SIG-M5 treated with dmso at 0.1 percent for 504 hours (cell line): ENCODE data around the gene PPIL3.
A peak's percentile ranks its signal among the peaks of the same experiment; 100 is the strongest.
"Not testable (repeated sequence)": the region's sequence is repeated elsewhere in the genome, so short reads cannot be mapped to it uniquely, and the experiment has no call there.

Source experiments
- DNase-seq: peaks from one replicate; lab custom pipeline; 2025; ENCODE audit not compliant: unreplicated experiment; lab: John Stamatoyannopoulos, UW

PPIL3 gene

DNA sequence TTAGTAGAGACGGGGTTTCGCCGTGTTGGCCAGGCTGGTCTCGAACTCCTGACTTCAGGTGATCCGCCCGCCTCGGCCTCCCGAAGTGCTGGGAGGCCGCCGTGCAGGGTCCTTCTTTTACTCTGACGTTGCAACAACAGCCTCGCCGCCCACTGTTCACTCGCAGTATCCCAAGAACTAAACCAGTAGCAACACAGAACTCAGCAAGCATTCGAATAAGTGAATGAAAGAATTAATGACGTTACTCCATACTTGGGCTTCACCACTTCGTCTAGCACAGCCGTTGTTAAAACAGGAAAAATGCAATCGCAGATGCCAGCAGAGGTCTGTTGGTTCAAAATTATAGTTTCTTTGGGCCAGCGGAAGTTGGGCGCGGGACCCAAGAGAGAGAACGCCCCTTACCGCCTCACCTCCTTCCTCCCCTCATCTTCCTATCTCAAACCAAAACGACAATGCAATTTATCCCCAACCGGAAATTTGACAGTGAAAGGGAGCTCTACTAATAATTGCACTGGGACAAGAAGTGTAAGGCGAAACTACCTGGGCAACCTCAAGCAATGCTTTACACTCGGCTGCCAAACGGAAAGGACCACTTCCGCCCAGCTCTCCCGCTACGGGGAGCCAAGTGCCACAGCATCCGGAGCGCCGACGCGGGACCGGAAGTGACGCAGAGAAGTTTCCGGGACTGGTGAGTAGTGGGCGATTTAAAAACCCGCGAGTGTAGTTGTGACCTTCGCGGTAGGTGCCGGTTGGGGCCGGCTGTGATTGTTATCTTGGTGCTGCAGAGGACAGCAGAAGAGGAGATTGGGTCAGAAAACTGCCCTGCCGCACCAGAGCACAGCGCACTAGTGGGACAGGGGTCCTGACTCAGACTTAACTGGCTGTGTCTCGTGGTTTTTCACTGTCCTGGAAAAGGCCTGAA lies at the start of gene PPIL3, which contains the start of gene NIF3L1:
Gene PPIL3, minus strand, starts transcription at position 374 of the 922 bp plus-strand sequence. CDS start 1,462 bp downstream, outside the sequence.
Gene NIF3L1, plus strand, starts transcription at position 668 of the 922 bp plus-strand sequence. CDS start 2,573 bp downstream, outside the sequence.
- DNase-seq: peak; percentile 98

- peak; percentile 62 for DNase-seq
Observed at GRCh38 chr2:200930947-200931626, 42.2 kb upstream of the PPIL3 start.

GRCh38 chr2:200929334-200930249 lies 40.7 kb upstream of the PPIL3 start:
- DNase-seq: no peak

DNA sequence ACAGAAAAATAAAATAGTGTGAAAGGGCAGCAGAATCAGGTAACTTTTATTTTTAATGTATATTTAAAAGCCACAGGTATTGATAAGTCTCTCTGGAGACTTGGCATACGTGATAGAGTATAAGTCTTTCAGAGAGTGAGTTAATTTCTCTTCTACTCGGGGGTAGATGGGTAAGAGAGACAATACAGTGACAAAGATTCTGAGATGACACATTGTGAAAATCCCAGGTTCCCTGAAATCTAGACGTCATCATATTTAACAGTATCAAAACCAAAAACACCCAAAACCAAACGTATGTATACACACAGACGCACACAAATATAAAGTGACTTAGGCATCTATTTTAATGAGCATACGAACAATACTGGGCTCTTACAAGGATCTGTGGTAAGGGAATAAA lies 33.6 kb upstream of the PPIL3 start:
- DNase-seq: no peak

GRCh38 chr2:200913654-200914053 lies 24.8 kb upstream of the PPIL3 start:
- no peak for DNase-seq

GRCh38 chr2:200909958-200910357 lies 21.1 kb upstream of the PPIL3 start:
- DNase-seq: no peak

- peak; percentile 64 for DNase-seq
Observed at GRCh38 chr2:200905618-200906296, 16.9 kb upstream of the PPIL3 start.

- peak; percentile 98 for DNase-seq
Observed at GRCh38 chr2:200901459-200902072, 12.7 kb upstream of the PPIL3 start.

DNA sequence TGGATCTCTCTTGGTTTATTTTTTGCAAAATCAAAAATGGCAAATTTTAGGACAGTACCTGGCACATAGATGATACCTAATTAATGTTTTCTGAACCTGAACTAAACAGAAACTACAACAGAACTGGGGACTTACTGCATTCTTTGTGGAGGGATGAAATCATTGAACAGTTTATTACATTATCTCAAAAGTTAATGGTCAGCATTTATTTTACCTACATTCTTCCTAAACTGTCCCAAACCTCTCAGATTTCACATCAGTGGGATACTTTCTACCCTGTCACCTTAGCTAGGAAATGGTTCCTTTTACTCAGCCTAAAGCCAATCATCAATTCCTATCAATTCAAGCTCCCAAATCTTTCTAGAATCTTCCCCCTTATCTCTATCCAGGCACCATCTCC lies 10.6 kb upstream of the PPIL3 start:
- DNase-seq: no peak

DNA sequence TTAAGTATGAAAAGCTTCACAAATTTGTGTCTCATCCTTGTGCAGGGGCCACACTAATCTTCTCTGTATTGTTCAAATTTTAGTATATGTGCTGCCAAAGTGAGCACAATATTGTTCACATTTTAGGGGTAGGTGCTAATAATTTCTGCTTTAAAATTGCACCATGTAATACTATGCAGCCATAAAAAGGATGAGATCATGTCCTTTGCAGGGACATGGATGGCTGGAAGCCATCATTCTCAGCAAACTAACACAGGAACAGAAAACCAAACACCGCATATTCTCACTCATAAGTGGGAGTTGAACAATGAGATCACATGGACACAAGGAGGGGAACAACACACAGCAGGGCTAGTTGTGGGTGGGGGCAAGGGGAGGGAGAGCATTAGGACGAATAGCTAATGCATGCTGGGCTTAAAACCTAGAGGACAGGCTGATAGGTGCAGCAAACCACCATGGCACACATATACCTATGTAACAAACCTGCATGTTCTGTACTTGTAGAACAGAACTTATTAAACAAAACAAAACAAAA lies 7.1 kb downstream of the PPIL3 start:
- not testable (repeated sequence) for DNase-seq

DNA sequence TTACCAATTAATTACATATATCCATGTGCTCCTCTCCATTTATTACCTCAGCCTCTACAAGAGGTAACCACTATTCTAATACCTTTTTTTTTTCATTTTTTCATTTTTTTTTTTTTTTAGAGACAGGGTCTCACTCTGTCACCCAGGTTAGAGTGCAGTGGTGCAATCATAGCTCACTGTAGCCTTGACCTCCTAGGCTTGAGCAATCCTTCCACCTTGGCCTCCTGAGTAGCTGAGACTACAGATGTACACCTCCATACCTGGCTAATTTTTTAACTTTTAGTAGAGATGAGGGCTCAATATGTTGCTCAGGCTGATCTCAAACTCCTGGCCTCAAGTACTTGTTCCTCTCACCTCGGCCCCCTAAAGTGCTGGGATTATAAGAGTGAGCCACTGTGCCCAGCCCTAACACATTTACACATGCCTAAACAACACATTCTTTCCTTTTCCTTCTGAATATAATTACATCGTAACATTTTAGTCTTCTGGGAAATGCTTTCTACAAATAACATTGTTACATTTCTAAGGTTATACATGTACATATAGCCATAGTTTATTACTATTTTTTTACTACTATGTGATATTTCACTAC lies 10.5 kb downstream of the PPIL3 start:
- no peak for DNase-seq

GRCh38 chr2:200877443-200877842 lies 11.4 kb downstream of the PPIL3 start:
- no peak for DNase-seq

DNA sequence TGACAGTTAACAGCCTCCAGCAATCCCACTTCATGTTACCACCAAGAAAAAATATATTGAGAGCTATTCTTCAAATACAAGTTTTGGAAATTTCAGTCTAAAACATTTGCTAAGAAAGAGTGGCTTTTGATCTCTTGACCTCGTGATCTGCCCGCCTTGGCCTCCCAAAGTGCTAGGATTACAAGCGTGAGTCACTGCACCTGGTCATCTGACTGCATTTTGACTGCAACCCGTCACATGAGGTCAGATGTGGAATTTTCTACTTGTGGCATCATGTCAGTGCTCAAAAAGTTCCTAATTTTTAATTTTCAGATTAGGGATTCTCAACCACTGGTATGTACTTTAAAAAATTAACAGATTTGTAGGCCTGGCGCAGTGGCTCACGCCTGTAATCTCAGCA lies 15.3 kb downstream of the PPIL3 start:
- no peak for DNase-seq

- no peak for DNase-seq
Observed at GRCh38 chr2:200871151-200871550, 17.7 kb downstream of the PPIL3 start.

DNA sequence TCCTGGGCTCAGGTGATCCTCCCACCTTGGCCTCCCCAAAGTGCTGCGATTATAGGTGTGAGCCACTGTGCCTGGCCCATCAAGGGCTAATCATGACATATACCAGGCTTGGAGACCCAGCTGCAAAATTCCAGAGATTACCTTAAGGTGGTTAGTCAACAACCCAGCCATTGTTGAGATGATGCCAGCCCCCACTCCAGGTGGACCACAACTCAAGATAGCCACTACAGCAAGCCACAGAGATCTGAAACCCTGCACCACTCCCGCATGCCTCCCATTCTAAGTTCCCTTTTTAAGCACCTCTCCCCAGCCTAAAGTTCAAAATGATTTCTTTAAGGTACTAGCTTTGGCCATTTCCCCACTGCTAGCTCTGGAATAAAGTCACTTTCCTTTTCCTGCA lies 19.9 kb downstream of the PPIL3 start:
- no peak for DNase-seq

GRCh38 chr2:200864176-200865034 lies 24.5 kb downstream of the PPIL3 start, which contains the start of gene CLK1:
Gene CLK1, minus strand, starts transcription at chr2:200864658. Its CDS starts 2,796 bp downstream, at chr2:200861862.
- DNase-seq: peak; percentile 90

- DNase-seq: peak; percentile 67
Observed at GRCh38 chr2:200863782-200864175, 25.1 kb downstream of the PPIL3 start.

GRCh38 chr2:200862532-200863000 lies 26.3 kb downstream of the PPIL3 start:
- peak; percentile 61 for DNase-seq
